OCI-LY7 (cell line): ENCODE data around the gene CSF1. TPM values are rescaled to one million over a fixed set of nuclear protein-coding genes. Genes with fewer than 3 reads are reported as not detected.

ENCODE experiments used
- BruUV-seq: library from RNA; stranded (reverse); fragments of 400-500 nt; replicated peaks from 2 replicates; lab custom pipeline; 2021; lab: Mats Ljungman, UMichigan
- CTCF ChIA-PET: fragments of 300-600 bp; sonication (Branson Sonifier 250); formaldehyde crosslinking; loops from one replicate; lab custom pipeline; 2022; ENCODE audit warnings: antibody characterized with exemption; ENCODE audit not compliant: unreplicated experiment; lab: Charles Lee
- POLR2A ChIA-PET: fragments of 300-600 bp; sonication (Branson Sonifier 250); formaldehyde crosslinking; loops from one replicate; lab custom pipeline; 2022; ENCODE audit warnings: antibody characterized with exemption; lab: Charles Lee
- DNase-seq: peaks from one replicate; pipeline ENCODE4 v3.0.0-alpha.2; 2015; ENCODE audit warnings: low spot score
- H2AFZ ChIP-seq: fragments of 200-600 bp; sonication (generic), shearing (Covaris generic); 2 replicates; pipeline ENCODE4 v1.6.1; 2014; ENCODE audit warnings: mild to moderate bottlenecking, antibody characterized with exemption, low read length, moderate library complexity
- H3K27ac ChIP-seq: fragments of 200-600 bp; sonication (generic); 2 replicates; pipeline ENCODE4 v1.5.1; 2014; ENCODE audit warnings: mixed run types, low read depth, mild to moderate bottlenecking, moderate library complexity, low read length, inconsistent platforms; ENCODE audit not compliant: poor library complexity, severe bottlenecking
- H3K36me3 ChIP-seq: fragments of 200-600 bp; sonication (generic); 2 replicates; pipeline ENCODE4 v1.6.1; 2014; ENCODE audit warnings: mild to moderate bottlenecking, antibody characterized with exemption, low read length, moderate library complexity, mixed read lengths; ENCODE audit not compliant: insufficient read depth
- H3K4me1 ChIP-seq: fragments of 200-600 bp; sonication (generic); 2 replicates; pipeline ENCODE4 v1.5.1; 2014; ENCODE audit warnings: mild to moderate bottlenecking, low read length; ENCODE audit not compliant: insufficient read depth, poor library complexity, severe bottlenecking
- H3K4me2 ChIP-seq: fragments of 200-600 bp; sonication (generic); 2 replicates; pipeline ENCODE4 v1.6.1; 2014; ENCODE audit warnings: mild to moderate bottlenecking, low read length
- H3K4me3 ChIP-seq: fragments of 200-600 bp; sonication (generic); 2 replicates; pipeline ENCODE4 v1.5.1; 2014; ENCODE audit warnings: mild to moderate bottlenecking, low read depth, low read length; ENCODE audit not compliant: poor library complexity, severe bottlenecking
- H3K79me2 ChIP-seq: fragments of 200-600 bp; sonication (generic); 2 replicates; pipeline ENCODE4 v1.6.1; 2016; ENCODE audit warnings: low read depth, mild to moderate bottlenecking, low read length, moderate library complexity, mixed read lengths; ENCODE audit not compliant: insufficient read depth
- H3K9me2 ChIP-seq: fragments of 200-600 bp; sonication (generic); 2 replicates; pipeline ENCODE4 v1.6.1; 2016; ENCODE audit warnings: mild to moderate bottlenecking, low read length, mixed read lengths; ENCODE audit not compliant: insufficient read depth
- H3K9me3 ChIP-seq: fragments of 200-600 bp; sonication (generic); 2 replicates; pipeline ENCODE4 v1.6.1; 2014; ENCODE audit warnings: mild to moderate bottlenecking, mixed run types, low read length, mixed read lengths
- H4K20me1 ChIP-seq: fragments of 200-600 bp; sonication (generic); 2 replicates; pipeline ENCODE4 v1.6.1; 2014; ENCODE audit warnings: mild to moderate bottlenecking, antibody characterized with exemption, low read length, moderate library complexity, mixed read lengths; ENCODE audit not compliant: insufficient read depth
- EZH2phosphoT487 ChIP-seq: fragments of 200-600 bp; sonication (generic); IDR thresholded peaks from 2 replicates; pipeline ENCODE4 v1.6.1; 2018; ENCODE audit warnings: low read depth, borderline replicate concordance, mild to moderate bottlenecking, mixed run types, antibody characterized with exemption, low read length, moderate library complexity, mixed read lengths
- intact Hi-C: fragments of 100-400 bp; cut with micrococcal nuclease; formaldehyde crosslinking; loops from one replicate; pipeline ENCODE4 v1.10.0; 2022; ENCODE audit not compliant: unreplicated experiment
- total RNA-seq, 2 experiments: library from RNA; depleted of rRNA in 1 of 2; stranded (reverse); fragments of >200 nt in 1 of 2; shearing (Covaris generic) in 1 of 2; gene quantifications; 2 replicates each; pipeline ENCODE4 v1.2.3, GENCODE V29; 2014 to 2022
- TF ChIP-seq, protein P1 (sequence below): fragments of 200-600 bp; sonication (generic); conservative IDR thresholded peaks from 2 replicates; pipeline ENCODE4 v1.5.1; 2014; ENCODE audit warnings: mild to moderate bottlenecking, antibody characterized with exemption, low read length, moderate library complexity, mixed read lengths

CSF1 gene
- total RNA-seq, 2 experiments from 2014 or later: not detected

DNA sequence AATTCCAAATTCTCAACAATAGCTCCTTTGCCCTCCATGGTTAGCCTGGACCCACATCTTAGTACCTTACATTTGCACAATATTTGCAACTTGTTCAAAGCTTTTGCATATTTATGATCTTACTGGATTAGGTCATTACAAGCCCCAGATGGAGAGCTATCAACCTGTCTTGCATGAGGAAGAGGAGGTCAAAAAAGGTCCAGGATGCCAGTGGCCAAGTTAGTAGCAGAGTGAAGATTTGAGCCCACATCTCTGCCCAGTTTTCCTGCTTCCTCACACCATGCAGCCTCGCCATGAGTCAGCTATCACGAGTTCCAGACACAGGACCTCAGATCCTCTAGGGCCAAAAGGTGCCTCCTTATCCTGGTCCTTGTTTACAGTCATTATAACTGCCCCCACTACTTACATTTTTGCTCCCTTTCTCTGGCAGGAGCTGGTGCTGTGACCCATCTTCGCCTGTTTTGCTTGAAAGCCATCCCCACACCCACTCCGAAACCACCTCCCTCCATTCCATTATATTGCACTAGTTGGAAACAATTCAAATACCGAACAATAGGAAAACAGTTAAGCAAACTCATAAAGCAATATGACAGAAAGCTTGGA, 68.9 kb downstream of the CSF1 start:
- no TSS peak for BruUV-seq
- intact Hi-C loops: loop anchor here (1.0 to 5.0 kb wide), 2 partner anchors 63 to 337 kb away; no protein-coding TSS in a partner anchor

More for the DNA sequence above, 68.9 kb downstream of the CSF1 start:
- no peak for DNase-seq
- Histone ChIP-seq H4K20me1 (no peaks in the 10 kb centered on the region), H3K9me3 (no peaks in the 10 kb centered on the region), H3K27ac (no peak overlapping the region), H3K4me3 (no peak overlapping the region), H2AFZ (no peak overlapping the region), H3K79me2 (no peaks in the 10 kb centered on the region), H3K4me1 (no peaks in the 10 kb centered on the region), H3K4me2 (no peak overlapping the region), H3K36me3 (no peaks in the 10 kb centered on the region), H3K9me2 (no peaks in the 10 kb centered on the region)
- ChIA-PET CTCF (interaction anchor here (1.0 kb wide), 1 partner anchor 337 kb away, joined by 3 read pairs; no protein-coding TSS in a partner anchor), POLR2A (no interaction called here)
- TF ChIP-seq, protein P1, sequence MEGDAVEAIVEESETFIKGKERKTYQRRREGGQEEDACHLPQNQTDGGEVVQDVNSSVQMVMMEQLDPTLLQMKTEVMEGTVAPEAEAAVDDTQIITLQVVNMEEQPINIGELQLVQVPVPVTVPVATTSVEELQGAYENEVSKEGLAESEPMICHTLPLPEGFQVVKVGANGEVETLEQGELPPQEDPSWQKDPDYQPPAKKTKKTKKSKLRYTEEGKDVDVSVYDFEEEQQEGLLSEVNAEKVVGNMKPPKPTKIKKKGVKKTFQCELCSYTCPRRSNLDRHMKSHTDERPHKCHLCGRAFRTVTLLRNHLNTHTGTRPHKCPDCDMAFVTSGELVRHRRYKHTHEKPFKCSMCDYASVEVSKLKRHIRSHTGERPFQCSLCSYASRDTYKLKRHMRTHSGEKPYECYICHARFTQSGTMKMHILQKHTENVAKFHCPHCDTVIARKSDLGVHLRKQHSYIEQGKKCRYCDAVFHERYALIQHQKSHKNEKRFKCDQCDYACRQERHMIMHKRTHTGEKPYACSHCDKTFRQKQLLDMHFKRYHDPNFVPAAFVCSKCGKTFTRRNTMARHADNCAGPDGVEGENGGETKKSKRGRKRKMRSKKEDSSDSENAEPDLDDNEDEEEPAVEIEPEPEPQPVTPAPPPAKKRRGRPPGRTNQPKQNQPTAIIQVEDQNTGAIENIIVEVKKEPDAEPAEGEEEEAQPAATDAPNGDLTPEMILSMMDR: no peak
- no peak for TF ChIP-seq EZH2phosphoT487

Other genes starting within 250 kb of the CSF1 start
- gene GSTM2, start 242.8 kb upstream of the CSF1 start, total RNA-seq (2014; rRNA removed; shearing (Covaris generic)): 0.38 and 1.4 TPM in 2 replicates
- gene GSTM2, start 242.8 kb upstream of the CSF1 start, total RNA-seq (2022): 0.76 and 0.89 TPM in 2 replicates
- not detected in 2 replicates for gene GSTM1, start 223.0 kb upstream of the CSF1 start, total RNA-seq (2014; rRNA removed; shearing (Covaris generic))
- gene GSTM1, start 223.0 kb upstream of the CSF1 start, total RNA-seq (2022): not detected in 2 replicates
- not detected in 2 replicates for gene GSTM5, start 198.6 kb upstream of the CSF1 start, total RNA-seq (2014; rRNA removed; shearing (Covaris generic))
- not detected in 2 replicates for gene GSTM5, start 198.6 kb upstream of the CSF1 start, total RNA-seq (2022)
- gene GSTM3, start 169.8 kb upstream of the CSF1 start, total RNA-seq (2014; rRNA removed; shearing (Covaris generic)): not detected in 2 replicates
- gene GSTM3, start 169.8 kb upstream of the CSF1 start, total RNA-seq (2022): not detected in 2 replicates
- not detected in 2 replicates for gene EPS8L3, start 146.9 kb upstream of the CSF1 start, total RNA-seq (2014; rRNA removed; shearing (Covaris generic))
- gene EPS8L3, start 146.9 kb upstream of the CSF1 start, total RNA-seq (2022): not detected in 2 replicates
- 18.5 and 20.5 TPM in 2 replicates for gene AHCYL1, start 73.9 kb downstream of the CSF1 start, total RNA-seq (2014; rRNA removed; shearing (Covaris generic))
- gene AHCYL1, start 73.9 kb downstream of the CSF1 start, total RNA-seq (2022): 45.5 and 52.8 TPM in 2 replicates
- 33.1 and 45.5 TPM in 2 replicates for gene STRIP1, start 123.8 kb downstream of the CSF1 start, total RNA-seq (2014; rRNA removed; shearing (Covaris generic))
- 42.2 and 43.7 TPM in 2 replicates for gene STRIP1, start 123.8 kb downstream of the CSF1 start, total RNA-seq (2022)
- not detected in 2 replicates for gene ALX3, start 159.8 kb downstream of the CSF1 start, total RNA-seq (2014; rRNA removed; shearing (Covaris generic))
- not detected in 2 replicates for gene ALX3, start 159.8 kb downstream of the CSF1 start, total RNA-seq (2022)
- gene UBL4B, start 201.6 kb downstream of the CSF1 start, total RNA-seq (2014; rRNA removed; shearing (Covaris generic)): 0.41 TPM in 1 of 2 replicates, not detected in the other
- gene UBL4B, start 201.6 kb downstream of the CSF1 start, total RNA-seq (2022): not detected in 2 replicates
- not detected in 2 replicates for gene SLC6A17, start 239.6 kb downstream of the CSF1 start, total RNA-seq (2014; rRNA removed; shearing (Covaris generic))
- not detected in 2 replicates for gene SLC6A17, start 239.6 kb downstream of the CSF1 start, total RNA-seq (2022)